ENCODE data around the gene ACSS1. TPM values are rescaled to one million over a fixed set of nuclear protein-coding genes. Genes with fewer than 3 reads are reported as not detected.

ACSS1 gene
- total RNA-seq, 2 experiments from 2014 or later, result 40.9 to 42.5 TPM

DNA sequence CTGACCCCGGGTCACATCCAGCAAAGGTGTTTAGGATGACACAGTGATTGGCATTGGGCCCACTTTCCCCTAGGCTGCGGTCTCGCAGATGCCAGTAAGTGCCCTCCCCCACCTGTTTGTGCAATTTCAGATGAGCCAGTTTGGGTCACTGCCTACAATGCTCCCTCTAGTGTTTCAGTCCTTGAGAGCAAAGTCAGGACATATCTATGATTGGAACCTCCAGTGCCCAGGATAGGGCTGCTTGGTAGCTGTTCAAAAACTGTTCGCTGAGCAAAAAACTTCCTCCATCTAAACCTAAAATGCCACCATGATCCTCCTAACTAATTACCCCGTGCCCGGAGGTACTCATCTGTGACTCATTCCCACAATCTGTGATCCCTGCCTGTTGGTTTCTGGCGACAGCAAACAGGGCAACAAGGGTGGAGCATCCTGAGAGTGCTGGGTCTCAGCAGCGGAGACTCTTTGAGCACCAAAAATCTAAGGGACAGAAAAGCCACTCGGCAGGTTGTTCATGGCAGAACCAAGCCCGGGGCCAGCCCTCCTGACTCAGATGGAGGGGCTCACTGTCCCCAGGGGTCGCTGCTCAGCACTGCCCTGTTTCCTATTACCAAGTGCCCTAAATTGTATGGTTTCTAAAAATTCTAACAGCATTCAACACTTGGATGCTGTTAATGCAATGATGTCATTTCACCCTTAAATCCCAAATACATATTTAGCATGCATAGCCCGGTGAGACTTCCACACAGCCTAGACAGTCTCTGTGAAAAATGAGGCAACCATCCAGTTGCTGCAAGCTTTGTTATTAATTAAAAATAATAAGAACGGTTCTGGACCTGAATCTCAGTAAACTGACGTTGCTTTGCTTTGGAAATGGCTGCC, 19.0 kb upstream of the ACSS1 start:
- Mint-ChIP-seq H3K27ac (no peak overlapping the region), H3K36me3 (ENCODE audit: low read depth) (peaks cover 4% of the 10 kb centered on the region), H3K9me3 (ENCODE audit: insufficient read depth) (no peaks in the 10 kb centered on the region), H3K4me1 (ENCODE audit: low read depth) (peaks cover 7% of the 10 kb centered on the region), H3K27me3 (ENCODE audit: low read depth) (peaks cover 70% of the 10 kb centered on the region), H3K4me3 (no peak overlapping the region)
- POLR2A ChIA-PET, result no interaction called here
- ATAC-seq (no peak), DNase-seq (peak; percentile 28)
- CTCF ChIA-PET, result interaction anchor here (2.6 kb wide), 1 partner anchor 13 kb away, joined by 8 read pairs; no protein-coding TSS in a partner anchor

DNA sequence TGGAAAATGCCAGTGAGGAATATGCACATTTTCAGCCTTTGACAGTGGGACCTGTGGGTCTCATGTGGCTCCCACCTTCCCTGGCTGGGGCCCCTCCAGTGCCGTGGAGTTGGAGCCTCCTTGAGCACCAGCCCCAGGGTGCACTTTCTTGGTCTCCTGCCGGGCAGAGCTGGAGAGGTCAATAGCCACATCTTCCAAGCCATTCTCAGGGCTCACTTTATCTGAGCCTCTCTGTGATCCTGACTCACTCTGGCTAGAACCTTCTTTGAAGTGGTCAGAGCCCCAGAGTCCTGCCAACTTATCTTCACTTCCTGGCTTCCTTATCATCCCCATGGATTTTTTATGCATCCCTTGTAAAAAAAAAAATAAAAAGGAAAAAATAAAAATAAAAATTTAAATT, 18.3 kb upstream of the ACSS1 start:
- Mint-ChIP-seq H3K36me3 (ENCODE audit: low read depth) (peaks cover 4% of the 10 kb centered on the region), H3K4me3 (no peak overlapping the region), H3K27ac (no peak overlapping the region), H3K27me3 (ENCODE audit: low read depth) (peaks cover 73% of the 10 kb centered on the region), H3K4me1 (ENCODE audit: low read depth) (peaks cover 6% of the 10 kb centered on the region), H3K9me3 (ENCODE audit: insufficient read depth) (no peaks in the 10 kb centered on the region)
- ChIA-PET CTCF (no interaction called here), POLR2A (no interaction called here)
- DNase-seq, result no peak
- ATAC-seq, result no peak

DNA sequence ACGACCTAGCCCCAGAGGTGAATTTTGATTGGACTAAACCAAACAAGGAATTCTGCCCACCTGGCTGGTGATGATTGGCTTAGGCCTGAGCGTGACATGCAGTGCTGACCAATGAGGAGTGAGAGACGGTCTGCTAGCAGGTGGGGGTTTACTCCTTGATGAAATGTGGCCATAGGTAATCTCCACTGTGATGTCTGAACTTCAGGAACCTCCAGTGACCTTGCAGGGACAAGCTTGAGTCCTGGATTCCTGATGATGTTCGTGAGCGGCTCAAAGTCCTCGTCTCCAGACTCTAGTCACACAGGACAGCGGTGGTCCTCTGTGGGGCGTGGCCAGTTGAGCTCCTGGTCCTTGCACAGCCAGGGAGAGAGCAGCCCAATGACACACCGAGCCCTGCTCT, 15.6 kb upstream of the ACSS1 start:
- ChIA-PET CTCF (interaction anchor here (0.8 kb wide), 1 partner anchor 105 kb away, joined by 3 read pairs; no protein-coding TSS in a partner anchor), POLR2A (no interaction called here)
- no peak for DNase-seq
- Mint-ChIP-seq H3K27ac (no peak overlapping the region), H3K4me3 (no peak overlapping the region), H3K36me3 (ENCODE audit: low read depth) (no peaks in the 10 kb centered on the region), H3K4me1 (ENCODE audit: low read depth) (no peaks in the 10 kb centered on the region), H3K9me3 (ENCODE audit: insufficient read depth) (no peaks in the 10 kb centered on the region), H3K27me3 (ENCODE audit: low read depth) (peaks cover 68% of the 10 kb centered on the region)
- no peak for ATAC-seq

DNA sequence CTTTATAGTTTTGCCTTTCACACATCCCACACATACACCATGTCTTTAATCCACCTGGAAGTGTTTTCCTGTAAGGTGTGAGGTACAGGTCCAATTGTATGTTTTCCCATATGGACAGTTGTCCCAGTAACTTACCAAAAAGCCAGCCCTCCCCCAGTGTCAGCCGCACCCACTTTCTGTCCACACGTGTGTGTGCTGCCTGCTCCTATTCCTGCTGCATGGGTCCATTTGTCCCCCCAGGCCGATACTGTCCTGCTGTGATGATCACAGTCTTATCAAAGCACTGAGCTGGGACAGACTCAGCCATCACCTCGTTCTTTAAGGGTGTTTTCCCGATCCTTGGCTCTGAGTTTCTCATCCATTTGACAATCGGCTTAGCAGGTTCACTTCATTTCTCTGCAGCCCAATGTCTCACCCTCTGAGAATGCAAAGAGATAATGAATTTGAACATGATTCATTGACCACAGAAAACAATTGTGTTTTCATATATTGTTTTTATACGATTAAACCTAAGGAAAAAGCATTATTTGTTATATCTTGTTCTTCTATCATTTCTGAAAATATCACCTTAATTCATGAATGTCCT, 14.4 kb upstream of the ACSS1 start:
- no peaks in the 10 kb centered on the region for H3K9me3 Mint-ChIP-seq (ENCODE audit: insufficient read depth)
- ATAC-seq (no peak), DNase-seq (no peak)
- POLR2A ChIA-PET, result no interaction called here
- CTCF ChIA-PET, result interaction anchor here (0.8 kb wide), 1 partner anchor 106 kb away, joined by 3 read pairs; no protein-coding TSS in a partner anchor
- H3K27ac Mint-ChIP-seq, result no peak overlapping the region
- H3K4me3 Mint-ChIP-seq, result no peak overlapping the region
- no peaks in the 10 kb centered on the region for H3K36me3 Mint-ChIP-seq (ENCODE audit: low read depth)
- no peaks in the 10 kb centered on the region for H3K4me1 Mint-ChIP-seq (ENCODE audit: low read depth)
- peaks cover 59% of the 10 kb centered on the region for H3K27me3 Mint-ChIP-seq (ENCODE audit: low read depth)

DNA sequence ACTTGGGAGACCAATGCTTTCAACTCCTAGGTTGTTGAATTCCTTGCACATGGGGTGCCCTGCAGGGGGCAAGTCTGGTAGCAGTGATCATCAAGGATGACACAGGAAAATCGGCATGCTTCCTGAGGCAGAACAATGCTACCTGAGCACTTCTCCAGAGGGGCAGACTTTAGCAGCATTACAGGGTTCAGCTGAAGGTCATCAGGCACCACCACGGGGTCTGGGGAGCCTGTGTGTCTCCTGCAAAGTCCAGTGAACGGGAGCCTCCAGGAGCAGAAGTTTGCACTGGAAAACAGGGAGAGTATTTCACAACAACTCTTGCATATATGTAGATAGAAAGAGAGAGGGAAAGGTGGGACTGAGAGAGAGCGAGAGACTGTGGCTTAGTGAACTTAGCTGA, 13.8 kb upstream of the ACSS1 start:
- Mint-ChIP-seq H3K36me3 (ENCODE audit: low read depth) (no peaks in the 10 kb centered on the region), H3K9me3 (ENCODE audit: insufficient read depth) (no peaks in the 10 kb centered on the region), H3K4me1 (ENCODE audit: low read depth) (no peaks in the 10 kb centered on the region), H3K4me3 (no peak overlapping the region), H3K27ac (no peak overlapping the region), H3K27me3 (ENCODE audit: low read depth) (peaks cover 55% of the 10 kb centered on the region)
- POLR2A ChIA-PET, result no interaction called here
- no peak for DNase-seq
- CTCF ChIA-PET, result no interaction called here
- no peak for ATAC-seq

DNA sequence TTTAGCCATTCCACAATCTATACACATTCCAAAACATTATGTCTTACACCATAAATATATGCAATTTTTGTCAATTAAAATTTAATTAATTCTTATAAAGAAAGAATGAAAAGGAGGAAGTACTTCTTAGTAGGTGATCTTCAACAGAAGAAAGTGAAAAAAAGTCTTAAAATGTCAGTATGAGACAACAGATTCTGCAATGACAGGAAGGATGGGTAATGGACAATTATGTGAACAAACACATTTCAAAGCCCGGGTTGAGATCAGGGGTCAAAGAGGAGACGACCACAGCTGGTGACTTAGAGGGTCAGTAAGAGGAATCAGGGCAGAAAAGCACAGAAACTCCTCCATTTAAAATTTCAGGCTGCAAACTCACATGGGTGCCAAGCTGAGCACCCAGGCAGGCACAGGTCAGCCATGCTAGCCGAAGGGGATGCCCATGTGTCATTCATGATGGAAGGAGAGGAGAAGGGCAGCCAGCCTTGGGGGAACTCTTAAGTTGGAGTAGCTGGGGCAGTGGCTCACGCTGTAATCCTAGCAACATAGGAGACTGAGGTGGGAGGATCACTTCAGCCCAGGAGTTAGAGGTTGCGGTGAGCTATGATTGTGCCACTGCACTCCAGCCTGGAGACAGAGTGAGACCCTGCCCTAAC, 13.0 kb upstream of the ACSS1 start:
- H3K27ac Mint-ChIP-seq, result no peak overlapping the region
- ChIA-PET POLR2A (no interaction called here), CTCF (interaction anchor here (0.9 kb wide), 1 partner anchor 76 kb away, joined by 3 read pairs; no protein-coding TSS in a partner anchor)
- DNase-seq (no peak), ATAC-seq (no peak)
- no peak overlapping the region for H3K4me3 Mint-ChIP-seq
- H3K27me3 Mint-ChIP-seq (ENCODE audit: low read depth), result peaks cover 49% of the 10 kb centered on the region
- peaks cover under 1% of the 10 kb centered on the region for H3K4me1 Mint-ChIP-seq (ENCODE audit: low read depth)
- no peaks in the 10 kb centered on the region for H3K9me3 Mint-ChIP-seq (ENCODE audit: insufficient read depth)
- H3K36me3 Mint-ChIP-seq (ENCODE audit: low read depth), result no peaks in the 10 kb centered on the region

DNA sequence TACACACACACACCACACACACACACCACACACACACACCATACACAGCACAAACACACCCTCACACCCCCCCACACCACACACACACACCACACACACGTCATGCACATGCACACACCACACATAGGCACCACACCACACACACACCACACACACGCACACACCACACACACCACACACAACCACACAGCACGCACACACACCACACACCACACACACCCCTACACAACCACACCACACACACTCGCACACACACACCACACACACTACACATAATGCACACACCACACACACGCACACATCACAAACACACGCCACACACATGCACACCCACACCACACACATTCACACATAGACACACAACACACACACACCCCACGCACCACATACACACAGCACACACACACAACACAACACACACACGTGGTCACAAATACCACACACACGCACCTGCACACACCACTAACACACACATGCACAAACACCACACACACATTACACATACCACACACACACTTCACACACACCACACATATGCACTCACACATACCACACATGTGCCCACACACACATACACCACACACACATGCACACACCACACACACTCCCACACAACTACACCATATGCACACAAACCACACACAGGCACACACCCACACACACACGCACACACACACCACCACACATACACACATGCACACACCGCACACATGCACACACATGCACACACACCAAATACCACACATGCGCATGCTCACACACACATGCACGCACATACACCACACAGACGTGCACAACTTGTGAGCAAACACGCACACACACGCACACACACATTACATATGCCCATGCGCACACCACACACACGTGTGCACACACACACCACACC, 9.4 kb upstream of the ACSS1 start:
- CTCF ChIA-PET, result interaction anchor here (0.9 to 1.1 kb wide), 2 partner anchors 67 to 73 kb away, joined by 4 read pairs; no protein-coding TSS in a partner anchor
- POLR2A ChIA-PET, result no interaction called here
- ATAC-seq, result no peak
- Mint-ChIP-seq H3K4me1 (ENCODE audit: low read depth) (peaks cover 8% of the 10 kb centered on the region), H3K4me3 (no peak overlapping the region), H3K27me3 (ENCODE audit: low read depth) (peaks cover 50% of the 10 kb centered on the region), H3K27ac (no peak overlapping the region), H3K9me3 (ENCODE audit: insufficient read depth) (no peaks in the 10 kb centered on the region), H3K36me3 (ENCODE audit: low read depth) (no peaks in the 10 kb centered on the region)
- DNase-seq, result no peak

DNA sequence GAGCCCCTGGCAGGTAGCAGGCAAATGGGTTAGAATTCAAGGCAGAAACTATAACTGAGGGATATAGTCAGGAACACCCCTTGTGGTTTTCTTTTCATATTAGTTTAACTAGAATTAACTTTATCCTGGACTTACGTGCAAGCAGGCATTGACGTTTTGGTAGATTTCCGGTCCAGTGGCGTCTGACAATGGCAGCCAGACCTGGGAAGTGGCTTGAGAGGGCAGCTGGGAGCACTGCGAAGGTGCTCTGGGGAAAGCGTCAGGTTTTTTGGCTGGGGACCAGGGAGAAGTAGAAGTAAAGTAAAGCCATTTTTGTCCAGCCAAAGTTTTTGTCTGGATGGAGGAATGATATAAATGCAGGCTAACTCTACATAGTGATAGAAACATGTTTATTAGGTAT, 8.4 kb upstream of the ACSS1 start:
- POLR2A ChIA-PET, result no interaction called here
- no peaks in the 10 kb centered on the region for H3K36me3 Mint-ChIP-seq (ENCODE audit: low read depth)

DNA sequence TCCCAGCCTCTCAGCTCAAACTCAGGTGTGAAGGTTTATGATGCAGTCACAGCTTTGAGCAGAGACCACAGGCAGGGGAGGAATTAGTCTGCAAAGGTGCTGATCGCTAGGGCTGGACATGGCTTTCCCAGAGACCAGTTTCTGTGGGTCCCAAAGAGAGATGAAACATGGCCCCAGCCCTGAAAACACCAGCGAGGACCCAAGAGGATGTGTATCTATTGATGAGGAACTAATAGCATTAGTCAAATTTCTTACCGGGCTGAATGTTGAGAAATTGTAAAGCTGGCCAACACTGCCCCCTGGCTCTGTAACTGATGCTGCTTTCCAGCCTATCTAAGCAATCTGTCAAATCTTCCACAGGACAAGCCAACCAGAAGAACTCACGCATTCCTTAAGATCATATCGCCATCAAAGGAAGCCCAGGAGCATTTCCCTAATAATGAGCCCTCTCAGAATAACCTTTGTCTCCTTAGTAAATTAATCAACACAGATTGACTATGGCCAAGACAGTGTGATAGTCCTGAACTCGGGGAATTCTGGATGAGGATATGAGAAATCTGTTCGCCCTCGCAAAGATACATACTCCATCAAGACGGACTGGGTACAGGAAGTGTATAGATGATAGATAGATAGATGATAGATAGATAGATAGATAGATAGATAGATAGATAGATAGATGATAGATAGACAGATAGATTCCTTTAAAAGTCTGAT, 7.8 kb upstream of the ACSS1 start:
- H3K4me1 Mint-ChIP-seq (ENCODE audit: low read depth), result peaks cover 8% of the 10 kb centered on the region
- CTCF ChIA-PET, result interaction anchor here (0.8 to 11.2 kb wide), 19 partner anchors 12 to 332 kb away, joined by 3 to 191 read pairs (median 6); partner anchors contain the start of gene APMAP
- peaks cover 43% of the 10 kb centered on the region for H3K27me3 Mint-ChIP-seq (ENCODE audit: low read depth)
- H3K27ac Mint-ChIP-seq, result no peak overlapping the region
- H3K4me3 Mint-ChIP-seq, result no peak overlapping the region
- POLR2A ChIA-PET, result interaction anchor here (0.7 kb wide), 1 partner anchor 70 kb away, joined by 3 read pairs; no protein-coding TSS in a partner anchor
- ATAC-seq (peak; percentile 78), DNase-seq (peak; percentile 77)
- no peaks in the 10 kb centered on the region for H3K9me3 Mint-ChIP-seq (ENCODE audit: insufficient read depth)
- no peaks in the 10 kb centered on the region for H3K36me3 Mint-ChIP-seq (ENCODE audit: low read depth)

More for the DNA sequence above, 8.4 kb upstream of the ACSS1 start:
- ATAC-seq (no peak), DNase-seq (no peak)
- CTCF ChIA-PET, result interaction anchor here (1.2 to 11.2 kb wide), 10 partner anchors 24 to 149 kb away, joined by 3 to 191 read pairs (median 8); partner anchors contain the start of gene APMAP
- no peak overlapping the region for H3K27ac Mint-ChIP-seq
- H3K9me3 Mint-ChIP-seq (ENCODE audit: insufficient read depth), result no peaks in the 10 kb centered on the region
- no peak overlapping the region for H3K4me3 Mint-ChIP-seq
- peaks cover 8% of the 10 kb centered on the region for H3K4me1 Mint-ChIP-seq (ENCODE audit: low read depth)
- H3K27me3 Mint-ChIP-seq (ENCODE audit: low read depth), result peaks cover 43% of the 10 kb centered on the region

DNA sequence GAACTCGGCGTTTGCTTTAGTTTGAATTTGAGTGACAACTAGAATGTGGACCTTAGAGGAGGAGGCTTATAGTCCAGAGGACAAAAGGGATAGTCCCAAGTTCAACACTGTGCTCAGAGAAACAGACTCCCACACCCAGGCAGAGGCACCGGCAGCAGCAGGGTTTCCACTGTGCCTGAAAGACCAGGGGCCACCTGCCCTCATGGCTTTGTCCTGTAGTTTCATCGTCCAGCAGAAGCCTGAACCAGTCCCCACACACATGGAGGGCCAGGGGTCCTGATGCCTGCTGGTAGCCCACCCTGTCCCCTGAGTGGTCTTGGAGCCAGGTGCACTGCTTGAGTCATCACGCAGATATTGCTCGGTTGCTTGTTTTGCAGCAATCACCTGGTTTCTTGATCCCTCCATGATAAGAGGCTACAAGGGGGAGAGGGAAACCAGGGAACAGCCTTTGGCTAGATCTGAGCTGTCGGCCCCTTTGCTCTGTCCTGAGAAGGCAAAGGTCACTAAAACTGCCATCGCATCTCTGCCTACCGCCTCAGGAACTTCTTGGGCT, 7.2 kb upstream of the ACSS1 start:
- peaks cover 8% of the 10 kb centered on the region for H3K4me1 Mint-ChIP-seq (ENCODE audit: low read depth)
- CTCF ChIA-PET, result interaction anchor here (0.8 to 11.2 kb wide), 20 partner anchors 11 to 332 kb away, joined by 3 to 191 read pairs (median 6); partner anchors contain the start of gene APMAP
- POLR2A ChIA-PET, result interaction anchor here (0.7 kb wide), 1 partner anchor 70 kb away, joined by 3 read pairs; no protein-coding TSS in a partner anchor
- no peak for ATAC-seq
- no peak overlapping the region for H3K4me3 Mint-ChIP-seq
- no peaks in the 10 kb centered on the region for H3K9me3 Mint-ChIP-seq (ENCODE audit: insufficient read depth)
- DNase-seq, result no peak
- H3K27me3 Mint-ChIP-seq (ENCODE audit: low read depth), result peaks cover 48% of the 10 kb centered on the region
- no peaks in the 10 kb centered on the region for H3K36me3 Mint-ChIP-seq (ENCODE audit: low read depth)
- H3K27ac Mint-ChIP-seq, result no peak overlapping the region

Measured in activated CD8-positive, alpha-beta T cell treated with anti-CD3 and anti-CD28 coated beads, Interleukin-2, amount 10 ng/mL, durations not matched to agents 7 days and 5 days (primary cell).